Cerebellar nuclear complex (tissue), 1 donor: ENCODE measurements around the gene SKOR1.

Source experiments
- DNase-seq, 2 experiments: peaks; one replicate each; lab custom pipeline; 2025; lab: John Stamatoyannopoulos, UW

The SKOR1 gene

DNA sequence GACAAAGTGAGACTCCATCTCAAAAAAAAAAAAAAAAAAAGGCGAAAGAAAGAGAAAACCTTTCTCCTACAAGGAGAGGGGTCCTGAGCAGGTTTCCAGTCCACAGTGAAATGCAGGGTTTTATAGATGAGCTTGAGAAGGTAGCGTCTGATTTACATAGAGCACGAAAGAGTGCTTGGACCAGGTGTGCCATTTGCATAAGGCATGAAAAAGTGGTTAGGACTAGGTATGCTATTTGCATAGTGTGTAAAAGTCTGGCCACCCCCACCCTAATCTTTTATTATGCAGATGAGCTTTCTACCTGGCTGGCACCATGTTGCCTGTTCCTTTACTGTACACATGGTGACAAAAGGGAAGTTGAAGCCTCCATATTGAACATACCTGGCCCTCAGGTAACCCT, 28.1 kb downstream of the SKOR1 start:
- DNase-seq: no peak

DNA sequence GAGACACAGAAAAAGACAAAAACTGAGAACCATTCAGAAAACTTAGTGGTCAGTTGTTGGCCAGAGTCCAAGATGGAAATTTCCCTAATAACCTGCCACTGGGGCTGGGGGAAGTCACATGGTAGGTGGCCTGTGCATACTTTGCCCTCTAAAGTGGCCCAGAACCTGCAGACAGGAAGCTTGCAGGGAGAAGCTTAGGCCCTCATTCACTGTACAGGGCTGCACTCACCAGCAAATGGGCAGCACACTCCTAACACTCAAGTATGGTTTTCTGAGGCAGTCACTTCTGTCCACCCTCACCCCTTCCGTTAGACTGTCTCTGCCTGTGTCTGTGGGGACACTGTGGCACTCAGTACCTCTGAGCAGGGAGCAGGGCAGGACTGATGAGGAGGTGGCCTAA, 29.0 kb downstream of the SKOR1 start:
- DNase-seq: no peak

DNA sequence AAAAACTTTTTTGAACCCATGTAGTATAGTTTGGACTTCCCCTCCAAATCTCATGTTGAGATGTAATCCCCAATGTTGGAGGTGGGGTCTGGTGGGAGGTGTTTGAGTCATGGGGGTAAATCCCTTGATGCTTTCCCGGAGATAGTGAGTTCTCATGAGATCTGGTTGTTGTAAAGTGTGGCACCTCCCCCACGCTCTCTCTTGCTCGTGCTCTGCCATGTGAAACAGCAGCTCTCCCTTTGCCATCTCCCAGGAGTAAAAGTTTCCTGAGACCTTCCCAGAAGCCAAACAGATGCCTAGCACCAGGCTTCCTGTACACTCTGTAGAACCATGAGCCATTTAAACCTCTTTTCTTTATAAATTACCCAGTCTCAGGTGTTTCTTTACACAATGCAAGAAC, 30.5 kb downstream of the SKOR1 start:
- no peak for DNase-seq

DNA sequence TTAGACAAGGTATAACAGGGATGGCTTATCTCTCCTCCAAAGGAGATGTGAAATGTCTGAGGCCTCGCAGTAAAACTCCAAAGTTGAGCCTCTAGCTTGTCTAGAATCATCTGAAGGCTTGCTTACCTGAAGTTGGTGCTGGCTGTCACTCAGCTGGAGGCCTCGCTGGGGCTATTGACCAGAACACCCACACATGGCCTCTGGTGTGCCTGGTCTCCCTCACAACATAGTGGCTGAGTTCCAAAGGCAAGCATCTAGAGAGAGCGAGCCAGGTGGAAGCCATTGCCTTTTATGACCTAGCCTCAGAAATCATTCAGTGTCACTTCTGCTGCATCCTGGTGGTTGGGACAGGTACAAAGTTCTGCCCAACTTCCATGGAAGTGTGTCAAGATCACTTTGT, 31.9 kb downstream of the SKOR1 start:
- DNase-seq: no peak

DNA sequence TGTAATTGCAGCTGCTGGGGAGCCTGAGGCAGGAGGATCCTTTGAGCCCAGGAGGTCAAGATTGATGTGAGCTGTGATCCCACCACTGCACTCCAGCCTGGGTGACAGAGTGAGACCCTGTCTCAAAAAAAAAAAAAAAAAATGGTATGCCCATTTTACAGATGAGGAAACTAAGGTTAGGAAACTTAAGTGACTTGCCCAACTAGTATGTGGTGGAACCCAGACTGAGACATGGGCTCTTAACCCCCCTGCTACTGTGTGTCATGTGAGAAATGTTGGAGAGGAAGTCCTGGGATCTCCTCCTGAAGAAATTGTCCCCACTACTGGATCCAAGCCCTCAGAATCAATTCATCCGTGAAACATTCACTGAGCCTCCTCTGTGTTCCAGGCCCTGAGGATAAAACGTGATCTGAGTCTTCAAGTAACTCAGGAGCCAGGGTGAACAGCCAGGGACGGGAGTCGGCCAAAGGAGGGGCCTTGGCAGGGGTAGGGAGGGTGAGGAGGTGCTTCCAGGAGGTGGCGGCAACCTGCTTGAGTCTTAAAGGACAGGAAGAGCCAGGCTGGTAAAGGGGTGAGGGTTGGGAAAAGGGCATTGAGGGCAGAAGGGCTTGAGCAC, 34.1 kb downstream of the SKOR1 start:
- DNase-seq: no peak

DNA sequence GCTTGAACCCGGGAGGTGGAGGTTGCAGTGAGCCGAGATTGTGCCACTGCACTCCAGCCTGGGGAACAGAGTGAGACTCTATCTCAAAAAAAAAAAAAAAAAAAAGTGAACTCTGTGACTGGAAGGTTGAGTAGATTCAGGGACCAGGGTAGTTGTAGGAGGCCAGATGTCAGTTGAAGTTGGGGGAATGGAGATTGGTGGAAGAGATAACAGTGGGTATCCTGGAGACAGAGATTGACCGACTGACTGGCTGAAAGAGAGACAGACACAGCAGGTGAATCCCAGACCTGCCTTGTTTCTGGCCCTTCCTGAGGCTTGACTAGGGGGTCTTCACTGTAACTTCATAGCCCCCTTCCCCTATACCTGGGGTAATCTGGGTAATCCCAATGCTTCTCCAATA, 36.7 kb downstream of the SKOR1 start:
- DNase-seq: no peak

DNA sequence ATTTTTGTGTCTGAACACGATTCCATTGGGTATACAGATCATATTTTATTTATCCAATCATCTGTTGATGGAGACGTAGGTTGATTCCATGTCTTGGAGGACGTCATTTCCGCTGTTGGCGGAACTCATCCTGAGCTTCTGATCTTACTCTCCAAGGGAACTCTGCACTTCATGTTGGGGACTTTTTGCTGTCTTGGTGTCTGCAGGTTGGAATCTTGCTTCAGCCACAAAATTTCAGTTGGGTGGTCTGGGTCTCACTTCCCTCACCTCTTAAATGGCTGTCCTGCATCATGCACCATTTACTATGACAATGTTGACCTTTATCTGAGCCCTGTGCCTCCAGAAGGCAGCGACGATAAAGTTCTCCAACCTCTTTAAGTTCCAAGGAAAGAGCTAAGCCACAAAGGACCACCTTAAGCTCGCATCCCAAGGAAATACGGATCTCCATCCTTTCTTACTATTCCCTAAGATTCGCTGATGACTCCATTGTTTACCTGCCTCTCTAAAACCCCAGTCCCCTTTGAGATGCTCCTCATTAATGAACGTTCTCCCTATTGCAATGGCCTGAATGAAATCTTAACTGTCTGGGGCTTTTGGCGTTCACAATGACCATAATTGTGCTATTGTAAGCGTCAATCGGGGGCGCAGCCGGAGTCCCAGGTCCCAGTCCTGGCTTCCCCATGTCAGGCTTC, 37.6 kb downstream of the SKOR1 start:
- DNase-seq: no peak

DNA sequence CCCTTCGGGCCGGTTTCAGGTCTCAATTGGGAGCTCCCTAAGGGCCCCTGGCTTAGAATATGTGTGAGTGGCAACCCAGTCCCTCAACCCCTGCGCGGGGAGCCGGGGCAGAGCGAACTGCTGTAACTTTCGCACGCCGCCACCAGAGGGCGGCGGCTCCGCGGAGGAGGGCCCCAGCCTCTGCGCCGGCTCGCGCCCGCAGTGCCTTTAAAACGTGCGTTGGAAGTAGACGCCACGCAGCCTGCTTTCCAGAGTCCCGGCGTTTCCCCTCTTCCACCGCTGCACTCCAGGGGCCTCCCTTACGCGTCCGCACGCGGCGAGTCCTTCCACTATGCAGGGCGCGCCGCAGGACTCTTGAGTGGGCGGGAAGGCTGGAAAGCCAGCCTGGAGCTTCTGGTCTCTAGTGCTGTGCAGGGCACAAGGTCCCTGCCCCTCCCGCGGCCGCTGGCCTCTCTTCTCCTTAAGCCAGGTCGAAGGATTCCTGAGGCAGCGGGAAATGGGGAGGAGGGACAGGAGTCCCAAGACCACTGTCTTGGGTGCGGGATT, 38.2 kb downstream of the SKOR1 start:
- peak in 1 of 2 experiments; percentile 30 for DNase-seq

DNA sequence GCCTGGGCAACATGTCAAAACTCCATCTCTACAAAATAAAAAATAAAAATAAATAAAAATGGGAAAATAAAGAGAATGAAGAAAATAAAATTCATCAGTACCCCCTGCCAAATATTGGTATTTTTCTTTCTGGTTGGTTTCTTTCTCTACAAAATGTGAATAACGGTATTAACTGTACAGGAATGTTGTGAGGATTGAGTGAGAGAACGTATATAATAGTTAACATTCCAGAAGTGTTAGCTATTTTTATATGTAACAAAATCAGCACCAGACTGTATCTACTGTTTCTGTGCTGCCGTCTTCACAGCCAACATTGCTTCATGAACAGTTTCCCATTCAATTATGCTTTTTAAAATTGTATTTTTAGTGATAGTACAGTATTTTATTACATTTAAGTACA, 40.0 kb downstream of the SKOR1 start:
- DNase-seq: no peak

DNA sequence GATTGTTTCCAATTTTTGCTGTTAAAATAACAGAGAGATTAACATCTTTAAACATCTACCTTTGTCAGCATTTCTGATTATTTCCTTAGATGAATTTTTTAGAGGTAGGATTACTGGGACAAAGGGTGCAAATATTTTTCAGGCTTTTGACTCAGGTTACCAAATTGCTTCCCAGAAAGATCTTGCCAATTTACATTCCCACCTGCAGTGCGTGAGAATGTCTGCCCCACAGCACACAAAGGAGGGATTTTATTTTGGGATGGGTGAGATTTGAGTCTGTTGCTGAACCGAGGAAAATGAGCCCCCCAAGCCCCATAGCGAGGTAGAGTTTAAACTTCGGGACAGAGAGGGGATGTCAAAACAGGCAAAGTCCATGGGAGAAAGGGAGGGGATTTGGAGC, 40.5 kb downstream of the SKOR1 start:
- DNase-seq: no peak

DNA sequence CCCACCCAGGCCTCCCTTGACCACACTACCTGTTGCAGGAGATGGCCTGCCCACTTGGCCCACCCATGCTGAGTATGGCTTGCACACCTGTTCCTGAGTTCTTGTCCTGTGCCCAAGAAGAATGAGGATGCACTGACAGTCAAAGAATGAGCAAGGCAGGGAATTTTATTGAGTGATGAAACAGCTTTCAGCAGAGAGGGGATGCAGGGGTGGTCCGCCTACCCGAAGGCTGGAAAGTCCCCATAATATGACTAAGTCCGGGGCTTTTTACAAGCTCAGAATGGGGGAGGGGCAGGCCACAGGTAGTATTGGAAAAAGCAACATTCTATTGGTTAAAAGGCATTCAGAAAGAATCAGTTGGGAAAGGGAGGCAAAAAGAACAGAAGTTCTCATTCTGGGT, 44.4 kb downstream of the SKOR1 start:
- no peak for DNase-seq

DNA sequence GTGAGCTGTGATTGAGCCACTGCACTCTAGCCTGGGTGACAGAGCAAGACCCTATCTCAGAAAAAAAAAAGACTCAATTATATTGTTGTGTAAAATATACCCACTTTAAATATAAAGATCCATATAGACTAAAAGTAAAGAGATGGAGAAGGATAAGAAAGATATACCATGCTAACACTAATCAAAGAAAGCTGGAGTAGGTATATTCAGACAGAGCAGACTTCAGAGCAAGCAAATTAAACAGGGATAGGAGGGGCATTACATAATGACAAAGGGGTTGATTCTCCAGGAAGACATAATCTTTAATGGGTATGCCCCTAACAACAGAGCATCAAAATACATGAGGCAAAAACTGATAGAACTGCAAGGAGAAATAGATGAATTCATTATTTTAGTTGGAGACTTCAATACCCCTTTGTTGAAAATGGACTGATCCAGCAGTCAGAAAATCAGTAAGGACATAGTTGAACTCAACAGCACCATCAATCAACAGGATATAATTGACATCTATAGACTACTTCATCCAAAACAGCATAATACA, 45.6 kb downstream of the SKOR1 start:
- DNase-seq: no peak

DNA sequence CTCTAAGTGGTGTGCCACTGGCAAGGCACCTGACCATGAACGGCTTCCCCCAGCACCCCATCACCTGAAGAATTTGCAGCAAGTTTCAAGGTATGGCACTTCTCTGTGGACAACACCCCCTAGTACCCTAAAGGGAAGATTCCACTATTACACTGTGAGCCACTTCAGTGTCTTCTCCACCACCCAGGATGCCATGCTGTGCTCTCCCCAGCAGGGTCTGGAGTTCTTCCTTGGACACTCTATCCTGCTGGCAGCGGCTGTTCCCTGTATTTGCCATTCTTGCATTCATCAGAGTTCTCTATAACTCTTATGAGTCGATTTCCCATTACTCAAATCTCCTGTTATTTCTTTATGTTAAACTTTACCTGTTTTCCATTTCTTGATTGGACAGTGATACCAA, 48.5 kb downstream of the SKOR1 start:
- DNase-seq: no peak

DNA sequence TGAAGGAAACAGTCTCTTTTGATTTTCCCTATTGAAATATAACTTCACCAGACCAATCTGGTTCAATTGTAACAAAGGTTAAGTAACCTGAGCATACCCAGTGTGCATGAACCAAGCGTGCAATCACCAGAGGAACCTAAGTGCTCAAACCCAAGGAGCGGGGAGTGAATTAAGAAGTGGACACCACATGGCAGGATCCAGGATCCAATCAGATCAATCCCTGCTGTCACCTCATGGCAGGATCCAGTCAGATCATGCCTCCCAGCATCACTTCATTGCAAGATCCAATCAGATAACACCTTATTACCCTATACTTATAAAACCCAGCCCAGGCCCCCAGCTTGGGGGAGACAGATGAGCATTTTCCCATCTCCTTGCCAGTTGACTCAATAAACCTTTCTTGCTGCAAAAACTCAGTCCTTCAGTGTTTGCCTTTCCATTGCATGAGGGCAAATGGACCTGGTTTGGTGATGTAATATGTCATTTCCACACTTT, 53.5 kb downstream of the SKOR1 start:
- DNase-seq: no peak

DNA sequence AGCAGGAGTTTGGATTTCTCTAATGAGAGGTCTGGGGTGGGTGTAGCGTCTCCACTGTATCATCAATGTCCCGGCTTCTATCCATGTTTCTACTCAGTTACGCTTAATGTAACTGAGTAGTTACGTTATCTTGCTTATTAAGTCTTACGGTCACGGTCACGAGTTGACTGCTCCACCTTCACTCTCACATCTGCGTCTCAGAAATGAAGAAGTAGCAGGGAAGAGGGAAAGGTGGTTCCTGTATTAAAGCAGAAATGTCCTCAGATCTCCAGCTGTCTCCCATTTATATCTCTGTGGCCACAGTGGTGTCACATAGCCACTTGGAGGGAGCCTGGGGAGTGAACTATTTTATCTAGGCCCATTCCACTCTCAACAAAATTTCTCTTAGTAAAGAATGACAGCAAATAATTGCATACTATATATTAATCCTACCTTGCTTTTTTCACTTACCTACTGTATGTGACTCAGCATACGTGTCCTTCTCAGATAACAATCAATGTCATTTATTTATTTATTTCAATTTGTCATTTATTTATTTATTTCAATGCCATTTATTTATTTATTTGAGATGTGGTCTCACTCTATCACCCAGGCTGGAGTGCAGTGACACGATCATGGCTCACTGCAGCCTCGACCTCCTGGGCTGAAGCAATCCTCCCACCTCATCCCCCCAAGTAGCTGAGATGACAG, 54.3 kb downstream of the SKOR1 start:
- DNase-seq: no peak

DNA sequence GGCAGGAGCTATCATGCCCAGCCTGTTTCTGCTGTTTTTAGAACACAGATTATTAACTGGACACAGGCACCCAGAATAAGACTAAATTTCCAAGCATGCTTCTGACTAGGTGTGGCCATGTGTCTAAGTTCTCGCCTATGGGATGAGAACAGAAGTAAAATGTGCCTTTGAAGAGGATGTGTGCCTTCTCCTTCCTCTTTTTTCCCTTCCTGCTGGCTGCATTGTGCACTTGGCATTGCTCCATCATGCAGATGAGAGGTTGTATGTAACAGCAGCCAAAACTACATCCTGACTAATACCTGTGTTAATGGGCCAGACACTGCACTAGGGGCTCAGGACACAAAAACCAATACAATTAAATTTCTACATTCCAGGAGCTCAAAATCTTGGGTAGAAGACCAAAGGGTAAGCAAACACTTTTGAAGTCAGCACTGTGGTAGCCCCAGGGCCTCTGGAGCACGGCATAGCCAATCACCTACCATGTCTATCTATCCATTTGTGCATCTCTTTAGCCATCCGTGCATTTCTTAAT, 55.4 kb downstream of the SKOR1 start:
- no peak for DNase-seq

DNA sequence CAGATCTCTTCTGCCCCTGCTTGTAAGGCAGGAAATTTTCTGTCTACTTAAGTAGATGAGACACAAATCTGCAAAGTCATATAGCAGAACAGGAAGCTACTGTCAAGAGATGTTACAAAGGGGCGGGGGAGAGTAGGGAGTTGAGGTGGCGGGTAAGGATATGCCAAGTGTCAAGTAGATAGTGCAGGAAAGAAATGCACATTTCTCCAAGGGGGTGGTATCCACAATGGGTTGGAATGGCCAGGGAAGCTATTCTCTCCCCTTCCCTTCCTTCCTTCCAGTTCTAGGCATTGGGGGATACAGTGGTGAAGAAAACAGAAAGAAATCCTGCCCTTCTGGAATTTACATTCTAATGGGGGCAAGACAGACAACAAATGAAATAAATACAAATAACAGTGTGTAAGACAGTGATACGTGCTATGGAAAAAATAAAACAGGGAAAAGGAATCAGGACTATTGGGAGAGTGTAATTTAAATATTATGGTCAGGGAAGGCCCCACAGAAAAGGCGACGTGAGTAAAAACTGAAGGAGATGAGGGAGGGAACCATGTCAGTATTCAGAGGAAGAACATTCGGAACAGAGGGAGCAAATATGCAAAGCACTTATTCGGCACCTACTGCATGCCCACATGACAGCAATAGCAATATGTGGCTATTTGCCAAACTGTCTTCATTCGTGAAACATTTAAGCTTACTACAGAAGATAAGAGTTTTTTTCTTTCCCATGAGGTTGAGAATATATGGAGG, 57.4 kb downstream of the SKOR1 start:
- DNase-seq: no peak

DNA sequence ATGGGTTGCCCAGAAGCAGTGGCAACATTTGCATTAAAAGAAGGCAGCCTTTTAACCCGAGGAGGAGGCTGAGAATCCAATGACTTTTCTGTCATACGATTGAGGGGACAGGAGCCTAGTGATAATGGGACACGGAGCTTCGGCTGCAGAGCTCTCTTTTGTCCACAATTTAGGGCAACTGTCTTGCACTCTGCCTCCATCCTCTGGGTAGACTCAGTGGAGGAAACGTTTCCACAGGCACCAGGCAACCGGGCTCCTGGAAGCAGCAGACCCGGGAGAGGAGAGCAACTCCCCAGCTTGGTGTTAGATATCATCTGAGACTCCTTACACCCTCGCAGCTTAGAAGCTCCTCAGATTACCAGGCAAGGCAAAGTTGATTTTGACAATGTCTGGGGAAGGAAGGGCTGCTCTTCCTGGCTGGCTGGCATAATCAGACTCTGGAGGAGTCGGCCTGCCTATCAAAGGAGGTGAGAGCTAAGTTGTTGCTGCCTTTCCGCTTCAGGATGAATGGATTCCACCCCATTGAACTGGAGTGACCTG, 58.0 kb downstream of the SKOR1 start:
- DNase-seq: no peak

DNA sequence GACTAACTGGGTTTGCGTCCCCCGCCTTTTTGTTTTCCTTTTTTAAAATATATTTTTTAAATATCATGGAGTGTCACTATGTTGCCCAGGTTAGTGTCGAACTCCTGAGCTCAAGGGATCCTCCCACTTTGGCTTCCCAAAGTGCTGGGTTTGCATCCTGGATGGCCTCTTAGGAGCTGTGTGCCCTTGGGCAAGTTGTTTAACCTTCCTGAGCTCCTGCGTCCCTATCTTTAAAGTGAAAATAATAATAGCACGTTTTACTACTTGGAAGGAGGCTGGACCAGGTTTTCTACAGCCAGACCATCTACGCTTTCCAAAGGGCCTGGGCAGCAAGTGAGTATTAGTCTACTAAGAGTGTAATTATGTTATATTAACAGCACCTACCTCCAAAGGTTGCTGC, 58.7 kb downstream of the SKOR1 start:
- no peak for DNase-seq
